NCI-H2107 treated with DMSO at 0.1 percent for 48 hours (cell line): ENCODE data around the gene ZNF609.

ENCODE experiments used
- DNase-seq: peaks from one replicate; lab custom pipeline; 2025; ENCODE audit not compliant: unreplicated experiment; lab: John Stamatoyannopoulos, UW

Gene ZNF609

DNA sequence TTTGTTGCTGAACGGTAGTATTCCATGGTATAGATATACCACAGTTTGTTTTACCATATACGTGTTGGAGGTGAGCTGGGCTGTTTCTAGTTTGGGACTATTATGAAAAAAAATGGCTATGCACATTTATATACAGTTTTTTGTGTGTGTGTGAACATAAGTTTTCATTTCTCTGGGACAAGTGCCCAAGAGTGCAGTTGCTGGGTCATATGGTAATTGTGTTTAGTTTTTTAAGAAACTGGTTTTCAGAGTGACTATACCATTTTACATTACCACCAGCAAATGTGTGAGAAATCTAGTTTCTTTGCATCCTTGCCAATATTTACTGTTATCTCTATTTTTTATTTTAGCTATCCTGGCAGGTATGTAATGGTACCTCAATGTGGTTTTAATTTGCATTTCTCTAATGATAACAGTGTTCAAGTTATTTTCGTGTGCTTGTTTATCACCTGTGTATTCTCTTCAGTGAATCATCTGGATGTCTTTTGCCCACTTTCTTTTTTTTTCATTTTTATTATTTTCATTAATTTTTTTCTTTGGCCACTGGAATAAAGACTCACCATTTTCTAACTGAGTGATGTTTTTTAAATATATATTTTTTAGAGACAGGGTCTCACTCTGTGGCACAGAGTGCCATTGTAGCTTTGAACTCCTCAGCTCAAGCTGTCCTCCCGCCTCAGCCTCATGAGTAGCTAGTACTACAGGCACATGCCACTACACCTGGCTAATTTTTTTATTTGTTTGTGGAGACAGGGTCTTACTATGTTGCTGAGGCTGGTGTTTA is 75.3 kb downstream of the ZNF609 start:
- DNase-seq: no peak

- DNase-seq: no peak
These were observed 76.0 kb downstream of the ZNF609 start for GRCh38 chr15:64536244-64536836.

DNA sequence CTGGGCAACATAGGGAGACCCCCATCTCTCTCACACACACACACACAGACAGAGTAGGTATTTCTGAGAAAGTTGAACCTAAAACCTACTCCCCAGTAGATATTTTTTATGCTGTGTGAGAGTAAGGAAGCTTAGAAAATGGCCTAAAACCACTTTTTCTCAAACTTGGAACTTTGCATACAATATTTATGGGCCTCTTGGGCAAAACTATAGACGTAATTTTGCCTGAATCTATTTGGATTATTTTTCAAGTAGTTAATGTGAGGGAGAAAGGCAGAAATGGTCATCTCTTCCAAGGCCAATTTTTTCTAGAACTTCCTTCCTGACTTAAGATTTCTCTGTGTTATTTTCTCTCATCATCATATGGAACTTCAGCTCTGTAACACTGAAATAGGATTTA is 81.7 kb downstream of the ZNF609 start:
- no peak for DNase-seq

GRCh38 chr15:64544450-64544849 is 84.1 kb downstream of the ZNF609 start:
- no peak for DNase-seq

- no peak for DNase-seq
These were observed 86.9 kb downstream of the ZNF609 start for GRCh38 chr15:64547275-64547674.

- no peak for DNase-seq
These were observed 87.9 kb downstream of the ZNF609 start for GRCh38 chr15:64548235-64548634.

- DNase-seq: no peak
These were observed 89.5 kb downstream of the ZNF609 start for GRCh38 chr15:64549860-64550259.

DNA sequence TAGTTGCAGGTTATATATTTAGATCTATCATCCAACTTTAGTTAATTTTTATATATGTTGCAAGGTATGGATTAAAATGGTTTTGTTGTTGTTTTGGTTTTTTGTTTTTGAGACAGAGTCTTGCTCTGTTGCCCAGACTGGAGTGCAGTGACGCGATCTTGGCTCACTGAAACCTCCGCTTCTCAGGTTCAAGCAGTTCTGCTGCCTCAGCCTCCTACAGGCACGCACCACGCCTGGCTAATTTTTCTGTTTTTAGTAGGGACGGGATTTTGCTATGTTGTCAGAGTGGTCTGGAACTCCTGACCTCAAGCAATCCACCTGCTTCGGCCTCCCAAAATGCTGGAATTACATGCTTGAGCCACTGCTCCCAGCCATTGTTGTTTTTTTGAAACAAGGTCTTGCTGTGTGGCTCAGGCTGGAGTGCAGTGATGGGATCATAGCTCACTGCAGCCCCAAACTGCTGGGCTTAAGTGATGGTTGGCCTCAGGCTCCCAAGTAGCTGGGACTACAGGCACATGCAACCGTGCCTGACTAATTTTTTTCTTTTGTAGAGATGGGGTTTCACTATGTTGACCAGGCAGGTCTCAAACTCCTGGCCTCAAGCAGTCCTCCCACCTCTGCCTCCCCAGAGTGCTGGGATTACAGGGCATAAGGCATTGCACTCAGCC is 92.0 kb downstream of the ZNF609 start:
- DNase-seq: no peak

- no peak for DNase-seq
These were observed 98.2 kb downstream of the ZNF609 start for GRCh38 chr15:64558460-64559179.

DNA sequence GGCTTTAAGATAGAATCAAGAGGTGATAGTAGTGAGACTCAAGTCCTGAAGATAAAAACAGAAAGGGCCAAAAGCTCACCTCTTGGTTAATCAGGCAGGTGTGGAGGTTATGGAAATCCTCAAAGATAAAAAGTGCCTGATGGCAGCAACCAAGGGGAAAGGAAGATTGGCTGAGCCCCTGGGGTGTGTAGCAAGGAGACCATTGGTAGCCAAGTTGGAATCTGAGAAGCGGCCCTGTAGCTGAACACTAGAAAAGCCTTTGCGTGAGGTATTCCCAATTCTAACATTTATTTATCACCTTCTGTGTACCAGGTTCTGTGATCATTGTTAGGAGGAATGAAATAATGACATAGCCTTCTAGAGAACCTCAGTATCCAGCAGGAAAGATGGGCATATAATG is 98.9 kb downstream of the ZNF609 start:
- DNase-seq: no peak

GRCh38 chr15:64560501-64560900 is 100.1 kb downstream of the ZNF609 start:
- no peak for DNase-seq

GRCh38 chr15:64560998-64561397 is 100.6 kb downstream of the ZNF609 start:
- DNase-seq: no peak

- DNase-seq: no peak
These were observed 101.7 kb downstream of the ZNF609 start for GRCh38 chr15:64562003-64562640.

- no peak for DNase-seq
These were observed 105.7 kb downstream of the ZNF609 start for GRCh38 chr15:64566102-64566501.

DNA sequence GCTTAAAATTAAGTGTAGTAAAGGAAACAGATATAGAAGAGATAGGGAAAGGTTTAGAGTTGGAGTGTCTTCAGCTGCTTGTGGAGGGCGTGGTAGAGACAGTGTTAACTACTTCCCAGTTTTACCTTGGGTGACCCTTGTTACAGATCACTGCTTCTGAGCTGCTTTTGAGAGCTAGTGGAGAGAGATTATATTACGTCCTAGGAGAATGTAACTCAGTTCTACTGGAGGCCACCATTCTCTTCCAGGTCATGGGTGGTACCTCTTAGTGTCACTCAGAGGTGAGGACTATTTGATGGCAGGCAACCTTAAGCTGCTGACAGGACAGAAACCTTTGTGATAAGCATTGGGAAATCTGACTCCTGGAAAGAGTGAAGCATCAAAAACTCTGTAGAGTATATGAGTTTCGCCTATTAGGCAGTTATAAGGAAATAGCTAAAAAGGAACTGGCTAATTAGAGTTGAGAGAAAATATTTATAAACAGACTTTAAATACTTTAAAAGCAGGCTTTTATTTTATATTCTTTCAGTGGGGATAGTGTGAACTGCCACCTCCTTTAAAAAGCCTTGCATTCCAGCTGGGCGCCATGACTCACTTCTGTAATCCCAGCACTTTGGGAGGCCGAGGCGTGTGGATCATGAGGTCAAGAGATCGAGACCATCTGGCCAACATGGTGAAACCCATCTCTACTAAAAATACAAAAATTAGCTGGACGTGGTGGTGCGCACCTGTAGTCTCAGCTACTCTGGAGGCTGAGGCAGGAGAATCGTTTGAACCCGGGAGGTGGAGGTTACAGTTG is 106.5 kb downstream of the ZNF609 start:
- peak; percentile 40 for DNase-seq

GRCh38 chr15:64568765-64569164 is 108.4 kb downstream of the ZNF609 start:
- DNase-seq: no peak

- DNase-seq: no peak
These were observed 111.5 kb downstream of the ZNF609 start for GRCh38 chr15:64571857-64572291.

- no peak for DNase-seq
These were observed 112.5 kb downstream of the ZNF609 start for GRCh38 chr15:64572856-64573255.

DNA sequence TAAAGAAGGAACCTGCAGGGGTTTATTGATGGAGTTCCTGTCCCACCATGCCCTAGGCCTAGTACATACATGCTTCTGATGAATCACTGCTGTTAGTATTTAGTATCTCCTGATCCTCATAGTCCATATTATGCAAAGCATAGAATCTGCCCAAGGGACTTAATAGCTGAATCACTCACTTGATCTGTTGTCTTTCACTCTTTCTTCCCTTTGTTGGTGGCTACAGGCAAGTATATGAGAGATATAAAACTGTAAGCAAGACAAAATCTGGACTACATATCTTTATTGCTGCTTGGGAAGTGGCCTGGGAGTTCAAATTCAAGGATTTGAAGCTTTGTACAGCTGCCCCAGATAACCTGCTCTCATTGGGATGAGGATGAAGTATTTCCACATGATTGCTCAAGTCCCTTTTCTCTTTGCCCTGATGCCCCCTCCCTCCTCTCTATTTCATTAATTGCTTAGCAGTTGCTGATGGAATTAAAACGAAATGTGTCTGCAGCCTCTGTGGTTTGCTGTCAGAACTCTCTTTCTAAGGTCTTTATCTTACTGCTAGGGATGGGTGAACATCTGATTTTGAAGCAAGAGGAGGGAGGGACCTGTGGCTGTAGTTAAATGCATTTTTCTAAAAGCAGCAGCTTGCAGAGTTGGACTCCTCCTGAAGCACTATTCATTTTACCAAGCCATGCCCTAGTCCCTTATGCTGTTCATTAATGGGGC is 114.1 kb downstream of the ZNF609 start:
- no peak for DNase-seq
